ENCODE data around the gene ZDHHC13.

ZDHHC13 gene

GRCh38 chr11:19168090-19168489, 51.1 kb downstream of the ZDHHC13 start:
- no peak for DNase-seq (ENCODE audit: low read depth, low spot score)

DNA sequence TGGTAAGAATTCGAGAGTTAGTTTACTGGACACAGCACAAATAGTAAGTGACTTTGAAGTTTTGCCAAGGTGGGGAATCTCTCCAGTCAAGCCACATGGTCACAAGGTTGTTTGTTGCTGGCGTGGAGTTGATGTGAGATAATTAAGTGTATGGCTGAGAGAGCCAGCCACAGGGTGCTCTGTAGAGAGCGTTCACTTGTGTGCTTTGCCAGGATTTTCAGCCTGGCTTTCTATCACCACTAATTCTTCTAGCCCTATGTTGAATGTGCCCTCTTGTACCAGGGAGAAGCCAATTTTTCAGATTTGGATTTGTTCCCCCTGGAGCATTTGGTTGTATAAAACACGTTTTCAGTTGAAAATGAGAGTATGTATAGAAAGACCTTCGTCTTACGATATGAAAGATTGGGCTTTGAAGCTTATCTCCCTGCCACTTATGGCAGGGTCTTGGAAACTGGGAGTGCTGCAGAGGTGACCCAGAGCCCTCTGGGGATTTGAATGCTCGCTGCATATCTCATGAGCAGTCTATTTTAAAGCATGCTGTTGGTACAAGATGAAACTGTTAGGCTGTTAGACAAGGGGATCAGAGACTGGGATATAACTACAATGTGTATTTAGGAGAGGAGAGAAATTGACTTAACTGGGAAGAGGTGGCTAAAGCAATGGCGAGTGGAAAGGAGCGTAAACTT, 56.2 kb downstream of the ZDHHC13 start:
- DNase-seq (ENCODE audit: low read depth, low spot score), result no peak

DNA sequence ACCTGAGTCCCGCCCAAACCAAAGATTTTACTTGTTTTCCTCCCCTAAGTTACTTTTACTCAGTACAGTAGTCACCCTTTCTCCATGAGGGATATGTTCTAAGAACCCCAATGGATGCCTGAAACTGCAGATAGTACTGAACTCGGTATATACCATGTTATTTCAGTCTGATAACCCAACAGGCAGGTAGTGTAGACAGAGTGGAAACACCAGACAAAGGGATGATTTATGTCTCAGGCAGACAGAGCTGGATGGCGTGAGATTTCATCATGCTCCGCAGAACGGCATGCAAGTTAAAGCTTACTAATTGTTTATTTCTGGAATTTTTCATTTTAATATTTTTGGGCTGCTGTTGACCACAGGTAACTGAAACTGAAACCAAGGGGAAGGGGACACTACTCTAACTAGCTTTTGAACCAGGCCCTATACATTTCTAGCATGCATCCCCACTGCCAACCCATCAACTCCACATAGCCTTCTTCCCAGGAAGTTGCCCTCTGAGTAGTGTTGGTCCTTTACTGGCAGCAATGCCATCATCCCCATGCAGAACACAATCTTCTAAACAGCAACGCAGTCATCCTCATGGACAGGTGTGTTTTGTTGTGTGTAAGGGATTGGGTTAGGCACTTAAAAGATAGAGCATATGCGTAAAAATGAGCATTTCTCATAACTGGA, 57.1 kb downstream of the ZDHHC13 start:
- no peak for DNase-seq (ENCODE audit: low read depth, low spot score)

DNA sequence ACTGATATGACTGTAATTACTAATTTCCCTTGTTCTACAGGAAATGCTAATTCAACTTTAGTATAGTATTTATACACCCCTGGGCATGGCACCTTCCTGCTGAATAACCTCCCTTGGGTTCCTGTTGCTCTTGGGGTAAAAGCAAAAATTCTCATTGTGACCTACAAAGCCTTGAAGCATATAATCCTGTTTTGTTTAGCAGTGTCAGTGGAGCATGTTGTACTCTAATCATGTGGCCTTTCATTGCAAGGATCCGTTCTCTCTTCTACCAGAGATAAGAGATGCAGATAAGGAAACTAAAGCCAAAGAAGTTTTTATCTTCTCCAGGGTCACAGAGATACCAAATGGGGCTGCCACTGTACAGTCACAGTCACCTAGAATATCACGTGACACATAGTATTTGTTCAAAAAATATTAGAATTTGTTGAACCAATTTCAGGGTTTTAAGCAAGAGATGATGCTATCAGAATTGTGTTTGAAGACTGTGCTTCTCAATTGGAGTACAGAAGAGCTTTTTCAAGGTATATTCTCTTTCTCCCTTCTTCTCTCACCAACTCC, 59.7 kb downstream of the ZDHHC13 start:
- no peak for DNase-seq (ENCODE audit: low read depth, low spot score)

DNA sequence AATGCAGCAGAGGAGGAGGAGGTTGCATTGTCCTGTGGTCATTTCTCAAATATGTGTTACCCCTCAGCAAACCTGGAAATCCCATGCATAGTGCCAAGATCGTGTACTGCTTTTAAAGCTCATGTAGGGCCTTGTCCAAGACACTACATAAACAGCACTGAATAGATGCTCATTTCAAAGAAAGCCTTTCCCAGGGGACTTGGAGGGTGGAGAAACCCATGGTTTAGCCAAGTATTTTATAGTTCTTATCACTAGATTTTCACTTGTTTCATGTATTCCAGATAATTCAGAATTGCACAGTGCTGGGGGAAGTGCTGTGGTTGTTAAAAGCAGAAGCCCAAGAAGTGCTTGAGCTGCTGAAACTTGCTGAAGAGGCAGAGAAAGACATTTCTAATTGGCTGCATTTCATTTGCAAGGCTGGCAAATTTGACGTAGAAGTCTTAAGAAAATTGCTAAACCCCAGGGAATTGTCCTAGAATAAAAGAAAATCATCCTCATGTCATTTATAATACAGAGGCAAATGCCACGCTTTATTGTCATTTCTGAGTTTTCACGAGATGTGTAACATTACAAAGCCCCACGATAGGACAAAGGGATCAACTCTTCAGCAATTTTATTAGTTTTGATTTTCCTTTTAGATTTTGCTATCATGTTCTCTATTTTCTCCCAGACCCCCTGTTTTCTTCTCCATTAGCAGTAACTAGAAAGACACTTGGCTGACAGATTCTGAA, 64.7 kb downstream of the ZDHHC13 start:
- DNase-seq (ENCODE audit: low read depth, low spot score), result no peak

GRCh38 chr11:19183646-19184045, 66.7 kb downstream of the ZDHHC13 start:
- DNase-seq (ENCODE audit: low read depth, low spot score), result no peak

- DNase-seq (ENCODE audit: low read depth, low spot score), result no peak
Observed at GRCh38 chr11:19185036-19185435, 68.1 kb downstream of the ZDHHC13 start.

GRCh38 chr11:19185516-19186052, 68.6 kb downstream of the ZDHHC13 start:
- DNase-seq (ENCODE audit: low read depth, low spot score), result no peak

DNA sequence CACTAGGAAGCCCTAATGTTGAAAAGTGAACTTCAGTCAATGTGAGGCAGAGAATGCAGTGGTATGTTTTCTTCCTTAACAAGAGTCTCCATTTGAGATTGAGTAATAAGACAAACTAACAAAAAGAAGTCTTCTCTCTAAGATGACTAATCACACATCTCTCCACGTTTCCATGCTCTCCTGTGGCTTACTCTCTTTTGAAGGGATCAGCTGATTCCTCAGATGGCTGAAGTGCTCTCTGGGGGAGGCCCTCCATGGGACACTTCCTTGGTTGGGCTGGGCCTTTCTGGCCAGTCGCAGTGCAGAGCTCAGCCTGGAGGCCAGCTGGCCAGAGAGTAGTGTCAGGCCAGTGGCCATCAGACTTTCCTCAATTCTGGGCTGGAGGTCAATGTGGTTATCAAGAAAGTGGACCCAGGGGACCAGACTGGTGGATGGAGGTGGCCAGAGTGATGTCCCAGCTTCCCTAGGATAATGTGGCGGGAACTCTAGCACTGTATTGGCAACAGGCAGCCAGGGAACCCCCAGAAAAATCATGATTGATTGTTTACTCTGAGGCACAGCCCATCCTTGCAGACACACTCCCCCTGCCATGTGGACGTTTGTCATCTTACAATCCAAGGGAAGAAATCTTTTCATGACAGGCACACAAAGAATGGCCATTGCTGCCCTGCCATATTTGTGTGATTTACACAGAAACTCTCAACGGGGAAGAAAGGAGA, 70.3 kb downstream of the ZDHHC13 start:
- DNase-seq (ENCODE audit: low read depth, low spot score), result no peak

GRCh38 chr11:19187833-19188258, 70.9 kb downstream of the ZDHHC13 start:
- no peak for DNase-seq (ENCODE audit: low read depth, low spot score)

DNA sequence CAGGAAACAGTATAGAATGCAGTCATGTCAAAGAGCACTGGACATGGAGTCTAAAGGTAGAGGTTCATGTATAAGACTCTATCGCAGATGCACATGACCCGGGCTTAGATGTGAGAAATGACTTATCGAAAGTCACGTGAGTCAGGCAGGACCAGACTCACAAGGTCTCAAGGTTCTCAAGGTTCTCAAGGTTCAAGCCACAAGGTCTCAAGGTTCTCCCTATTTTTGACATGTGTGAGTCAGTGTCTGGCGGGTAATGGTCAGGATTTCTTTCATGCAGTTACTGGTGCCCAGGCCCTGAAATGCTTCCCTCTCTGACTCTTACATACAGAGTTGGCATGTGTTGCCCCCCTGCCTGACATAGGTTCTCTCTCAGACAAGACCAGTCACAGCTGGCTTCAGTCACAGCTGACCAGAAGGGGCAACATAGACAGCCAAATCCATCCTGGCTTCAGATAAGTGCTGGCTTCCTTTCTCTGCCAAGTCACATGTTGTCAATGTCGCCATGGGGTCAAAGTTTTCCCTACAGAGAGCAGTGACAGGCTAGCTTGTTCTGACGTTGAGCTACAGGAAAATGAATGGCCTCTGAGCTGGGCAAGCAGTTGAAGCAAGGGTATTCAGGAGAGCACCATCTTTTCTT, 74.7 kb downstream of the ZDHHC13 start:
- DNase-seq (ENCODE audit: low read depth, low spot score), result no peak

- DNase-seq (ENCODE audit: low read depth, low spot score), result no peak
Observed at GRCh38 chr11:19193916-19194315, 76.9 kb downstream of the ZDHHC13 start.

DNA sequence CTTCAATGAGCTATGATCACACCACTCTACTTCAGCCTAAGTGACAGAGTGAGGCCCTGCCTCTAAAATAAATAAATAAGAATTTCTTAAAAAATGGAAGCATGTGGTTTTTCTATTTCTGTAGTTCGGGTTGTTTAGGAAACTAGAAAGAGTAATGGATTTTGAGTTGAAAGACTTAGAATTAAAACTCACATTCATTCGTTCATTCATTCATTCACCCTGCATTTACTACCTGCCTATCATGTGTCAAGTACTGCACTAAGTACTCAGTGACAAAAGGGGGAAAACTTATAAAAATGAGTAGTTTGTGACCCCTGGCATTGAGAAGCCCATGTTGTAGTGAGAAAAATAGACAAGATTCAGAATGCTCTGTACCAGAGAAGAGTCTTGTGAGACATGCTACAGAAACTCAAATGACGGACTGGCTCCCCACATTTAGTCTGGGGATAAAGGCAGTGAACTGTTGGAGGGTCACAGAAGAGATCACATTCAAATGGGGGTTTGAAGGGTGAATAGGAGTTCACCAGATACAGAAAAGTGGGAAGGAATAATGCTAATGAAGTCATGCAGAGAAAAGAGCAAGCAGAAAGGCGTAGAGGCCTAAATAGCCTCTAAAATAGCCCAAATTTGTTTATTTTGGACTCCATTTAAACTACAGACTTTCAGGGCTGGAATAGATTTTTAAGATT, 77.8 kb downstream of the ZDHHC13 start:
- DNase-seq (ENCODE audit: low read depth, low spot score), result no peak

- no peak for DNase-seq (ENCODE audit: low read depth, low spot score)
Observed at GRCh38 chr11:19196432-19196831, 79.5 kb downstream of the ZDHHC13 start.

DNA sequence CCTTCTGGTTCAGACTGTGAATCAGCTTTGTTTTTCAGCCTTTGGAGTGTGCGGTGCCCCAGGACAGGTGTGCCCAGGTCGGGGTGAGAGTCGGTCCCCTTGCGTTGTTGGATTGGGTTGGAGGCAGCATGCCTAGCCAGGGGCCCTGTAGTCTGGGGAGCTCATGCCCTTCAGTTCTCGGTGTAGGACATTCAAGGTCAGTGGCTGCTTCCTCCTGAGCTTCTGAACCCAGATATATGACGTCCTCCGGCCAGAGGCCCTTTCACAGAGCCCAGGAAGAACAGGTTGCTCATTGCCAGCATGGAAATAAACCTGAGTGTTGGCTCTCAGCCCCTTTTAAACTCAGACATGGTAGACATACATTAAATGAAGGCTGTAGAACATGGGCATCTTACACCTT, 82.1 kb downstream of the ZDHHC13 start:
- DNase-seq (ENCODE audit: low read depth, low spot score), result no peak

DNA sequence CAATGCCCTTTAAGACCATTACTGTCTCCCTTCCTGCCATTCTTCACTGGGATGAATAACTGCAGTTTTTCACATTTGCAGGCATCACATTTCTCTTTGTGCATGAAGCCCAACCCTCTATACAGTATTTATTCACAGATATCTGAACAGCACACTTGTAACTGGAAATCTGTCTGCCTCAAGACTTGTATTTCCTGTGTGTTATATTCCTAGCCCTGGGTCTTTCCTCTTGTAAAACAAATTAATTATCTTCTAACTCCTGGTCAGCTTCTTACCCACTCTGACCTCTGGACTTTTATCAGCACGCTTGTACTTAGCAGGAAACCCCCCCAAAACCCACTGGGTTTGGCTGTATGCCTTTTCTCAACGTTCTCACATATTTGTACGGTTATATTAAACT, 82.8 kb downstream of the ZDHHC13 start:
- DNase-seq (ENCODE audit: low read depth, low spot score), result no peak

GRCh38 chr11:19200410-19201201, 83.6 kb downstream of the ZDHHC13 start:
- no peak for DNase-seq (ENCODE audit: low read depth, low spot score)

DNA sequence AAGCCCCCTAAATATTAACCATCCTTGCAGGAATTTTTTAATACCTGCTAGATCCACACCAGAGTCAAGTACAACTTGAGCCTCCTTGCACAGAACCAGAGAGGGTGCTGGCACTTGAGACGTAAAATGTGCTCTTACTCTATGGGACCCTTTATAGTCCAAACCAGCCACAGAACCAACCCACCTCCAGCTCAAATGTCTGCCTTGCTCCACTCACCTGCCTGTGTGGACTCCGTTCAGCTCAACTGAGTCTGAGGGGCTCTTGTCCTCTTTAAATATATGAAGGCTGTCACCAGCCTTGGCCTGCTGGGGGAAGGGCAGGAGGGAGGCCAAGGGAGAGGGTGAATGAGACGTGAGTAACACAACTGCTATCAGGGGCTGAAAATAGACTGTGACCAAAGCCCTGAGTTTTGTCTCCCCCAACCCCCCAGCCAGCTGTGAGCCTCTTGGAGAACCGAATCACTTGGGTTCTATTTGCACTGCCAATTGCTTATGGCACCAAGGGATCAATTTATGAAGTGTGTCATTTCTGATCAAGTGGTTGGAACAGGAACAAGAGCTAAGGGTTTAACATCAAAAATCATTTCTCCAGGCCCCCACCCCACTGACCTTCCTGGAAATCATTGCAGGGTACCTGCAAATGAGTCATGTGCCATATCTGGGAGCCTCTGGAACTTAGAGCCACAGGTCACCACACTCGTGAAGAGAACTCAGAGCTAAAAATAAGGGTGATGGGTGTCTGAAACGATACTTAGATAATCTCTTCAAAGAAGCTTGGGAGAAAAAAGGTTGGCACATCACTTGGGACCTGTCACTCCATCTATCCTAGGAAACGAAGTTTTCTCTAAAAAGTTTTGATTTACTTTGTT, 85.0 kb downstream of the ZDHHC13 start, which contains the start of gene CSRP3:
Gene CSRP3 (minus strand): TSS at position 247 of the 869 bp plus-strand sequence. CDS start 9,535 bp downstream, outside the sequence.
- no peak for DNase-seq (ENCODE audit: low read depth, low spot score)

Data from activated naive CD8-positive, alpha-beta T cell treated with anti-CD3 and anti-CD28 coated beads, Interleukin-2, amount 50 U/mL, for 16 hours (primary cell).